Muscle of leg (tissue), 11 donors: ENCODE results near the gene RPS6KA4. TPM values are rescaled to one million over a fixed set of nuclear protein-coding genes. Genes with fewer than 3 reads are reported as not detected.

Experiments used
- DNase-seq: peaks from one replicate; pipeline ENCODE4 v3.0.0; 2013
- H3K27ac ChIP-seq: one replicate; pipeline ENCODE4 v1.5.1; 2013; ENCODE audit warnings: mild to moderate bottlenecking, low read length, control low read depth
- H3K27me3 ChIP-seq: one replicate; pipeline ENCODE4 v1.6.1; 2013; ENCODE audit warnings: low read length; ENCODE audit not compliant: control insufficient read depth, insufficient read depth
- H3K36me3 ChIP-seq: one replicate; pipeline ENCODE4 v1.6.1; 2013; ENCODE audit warnings: low read length; ENCODE audit not compliant: control insufficient read depth, insufficient read depth
- H3K4me1 ChIP-seq: one replicate; pipeline ENCODE4 v1.6.1; 2013; ENCODE audit warnings: low read length; ENCODE audit not compliant: control insufficient read depth, insufficient read depth
- H3K4me3 ChIP-seq: one replicate; pipeline ENCODE4 v1.5.1; 2013; ENCODE audit warnings: low read length, control low read depth
- H3K9me3 ChIP-seq: replicated peaks from 2 replicates; pipeline ENCODE4 v1.6.1; 2013; ENCODE audit warnings: low read depth, low read length; ENCODE audit not compliant: control insufficient read depth
- WGBS: methylation state at CpG from one replicate; pipeline ENCODE4 v1.1.5; 2013; ENCODE audit warnings: missing lambda C conversion rate; ENCODE audit not compliant: insufficient coverage; 5-methylcytosine and 5-hydroxymethylcytosine counted together
- polyA plus RNA-seq, 8 donors: library from polyadenylated mRNA; unstranded; fragments of 120-200 nt; gene quantifications; one replicate each; pipeline versions ENCODE4 v1.2.1 to v1.2.3, GENCODE V29; 2013; ENCODE audit warnings: inconsistent platforms in 1 of 8, low replicate concordance in 1 of 8; ENCODE audit not compliant: insufficient read length in 8 of 8, insufficient read depth in 1 of 8
- total RNA-seq: library from RNA; stranded (reverse); fragments of 120-200 nt; gene quantifications from one replicate; pipeline ENCODE4 v1.2.4, GENCODE V29; 2013

Gene RPS6KA4
- total and polyA plus RNA-seq, 9 donors: 13.3 to 19.8 (median 15.9) TPM

DNA sequence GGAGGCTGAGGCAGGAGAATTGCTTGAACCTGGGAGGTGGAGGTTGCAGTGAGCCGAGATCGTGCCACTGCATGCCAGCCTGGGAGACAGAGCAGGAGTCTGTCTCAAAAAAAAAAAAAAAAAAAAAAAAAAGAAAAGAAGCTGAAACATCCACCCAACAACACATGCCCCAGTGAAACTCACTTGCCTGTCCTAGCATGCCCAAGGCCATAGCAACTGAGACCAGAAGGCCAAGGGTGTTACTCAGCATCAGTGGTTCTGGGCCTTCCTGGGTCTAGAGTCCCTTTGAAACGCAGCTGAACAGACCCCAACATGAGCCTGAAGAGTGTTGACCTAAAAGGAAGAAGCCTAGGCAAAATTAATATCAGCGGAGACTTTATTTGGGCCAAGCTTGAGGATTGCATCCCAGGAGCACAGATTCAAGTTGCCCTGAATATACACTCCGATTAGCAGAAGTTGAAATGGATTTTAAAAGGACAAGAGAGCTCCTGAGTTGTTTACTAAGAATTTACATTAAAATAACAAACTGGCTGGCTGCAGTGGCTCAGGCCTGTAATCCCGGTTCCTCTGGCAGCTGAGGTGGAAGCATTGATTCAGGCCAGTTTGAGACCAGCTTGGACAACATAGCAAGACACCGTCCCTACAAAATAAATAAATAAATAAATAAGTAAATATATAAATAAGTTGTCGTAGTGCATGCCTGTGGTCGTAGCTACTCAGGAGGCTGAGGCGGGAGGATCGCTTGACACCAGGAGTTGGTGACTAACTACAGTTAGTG is 34.1 kb upstream of the RPS6KA4 start:
- Histone ChIP-seq H3K27ac (no peak overlapping the region), H3K27me3 (peaks cover 4% of the 10 kb centered on the region)
- WGBS: 67% methylated on average over 2 of the region's 11 CpGs

DNA sequence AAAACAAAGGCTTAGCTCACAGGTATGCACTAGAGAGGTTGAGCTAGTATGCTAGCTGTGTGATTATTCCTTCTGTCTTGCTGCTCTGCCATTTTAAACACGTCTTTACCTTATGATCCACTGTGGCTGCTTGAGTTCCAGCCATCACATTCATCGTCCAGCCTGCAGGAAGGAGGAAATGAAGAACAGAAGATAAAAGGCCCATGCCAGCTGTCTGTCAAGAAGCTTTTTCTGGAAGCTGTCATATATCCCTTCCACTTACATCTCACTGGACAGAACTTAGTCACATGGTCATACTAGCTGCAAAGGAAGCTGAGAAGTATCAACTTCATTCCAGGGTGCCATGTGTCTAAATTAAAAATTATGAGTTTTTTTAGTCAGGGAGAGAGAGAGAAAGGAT is 31.6 kb upstream of the RPS6KA4 start:
- Histone ChIP-seq H3K9me3 (peaks cover 3% of the 10 kb centered on the region), H3K27ac (no peak overlapping the region), H3K27me3 (peaks cover 4% of the 10 kb centered on the region), H3K4me3 (no peak overlapping the region), H3K36me3 (peaks cover 6% of the 10 kb centered on the region), H3K4me1 (peaks cover 3% of the 10 kb centered on the region)
- no peak for DNase-seq
- no CpG with 5 or more reads among the region's 2 CpGs for WGBS

More for the DNA sequence above, 34.1 kb upstream of the RPS6KA4 start:
- no peak for DNase-seq
- Histone ChIP-seq H3K9me3 (peaks cover 3% of the 10 kb centered on the region), H3K36me3 (peaks cover 24% of the 10 kb centered on the region), H3K4me3 (no peak overlapping the region), H3K4me1 (no peaks in the 10 kb centered on the region)

DNA sequence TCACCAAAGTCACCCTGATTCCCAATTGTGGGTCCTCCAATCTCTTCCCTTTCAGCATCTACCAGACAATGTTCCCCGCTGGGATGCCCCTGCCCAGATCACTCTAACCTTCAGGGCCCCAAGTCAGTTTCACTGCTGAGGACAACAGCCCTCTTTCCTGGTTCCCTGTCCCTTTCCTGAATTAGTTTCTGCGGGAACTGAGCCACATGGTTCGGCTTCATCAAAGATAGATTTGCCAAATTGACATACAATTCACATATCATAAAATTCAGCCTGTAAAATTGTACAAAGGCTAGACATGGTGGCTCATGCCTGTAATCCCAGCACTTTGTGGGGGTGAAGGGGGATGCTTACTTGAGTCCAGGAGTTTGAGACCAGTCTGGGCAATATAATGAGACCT is 31.0 kb upstream of the RPS6KA4 start:
- peaks cover 6% of the 10 kb centered on the region for H3K36me3 ChIP-seq
- H3K9me3 ChIP-seq: peaks cover 3% of the 10 kb centered on the region
- peaks cover 4% of the 10 kb centered on the region for H3K27me3 ChIP-seq
- WGBS: 70% methylated on average over 1 of the region's 3 CpGs
- no peak overlapping the region for H3K27ac ChIP-seq
- H3K4me3 ChIP-seq: no peak overlapping the region
- no peak for DNase-seq
- peaks cover 3% of the 10 kb centered on the region for H3K4me1 ChIP-seq

DNA sequence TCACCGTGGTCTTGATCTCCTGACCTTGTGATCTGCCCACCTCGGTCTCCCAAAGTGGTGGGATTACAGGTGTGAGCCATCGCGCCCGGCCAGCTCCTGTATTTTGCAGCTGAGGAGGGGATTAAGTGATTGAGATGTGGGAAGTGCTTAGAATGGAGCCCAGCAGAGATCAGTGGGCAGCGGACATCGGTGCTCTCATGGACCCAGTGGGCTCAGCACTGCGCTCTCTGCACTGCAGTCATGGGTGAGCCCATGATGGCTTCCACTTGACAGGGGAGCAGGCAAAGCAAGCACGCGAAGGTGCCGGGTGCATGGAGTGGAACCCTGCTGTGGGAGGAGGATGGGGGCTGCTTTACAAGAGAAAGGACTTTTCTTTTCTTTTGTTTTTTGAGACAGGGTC is 28.1 kb upstream of the RPS6KA4 start:
- H3K9me3 ChIP-seq: peaks cover 3% of the 10 kb centered on the region
- peaks cover 4% of the 10 kb centered on the region for H3K27me3 ChIP-seq
- 91% methylated on average over 7 of the region's 11 CpGs for WGBS
- peaks cover 3% of the 10 kb centered on the region for H3K4me1 ChIP-seq
- no peaks in the 10 kb centered on the region for H3K36me3 ChIP-seq
- no peak overlapping the region for H3K4me3 ChIP-seq
- no peak overlapping the region for H3K27ac ChIP-seq
- no peak for DNase-seq

DNA sequence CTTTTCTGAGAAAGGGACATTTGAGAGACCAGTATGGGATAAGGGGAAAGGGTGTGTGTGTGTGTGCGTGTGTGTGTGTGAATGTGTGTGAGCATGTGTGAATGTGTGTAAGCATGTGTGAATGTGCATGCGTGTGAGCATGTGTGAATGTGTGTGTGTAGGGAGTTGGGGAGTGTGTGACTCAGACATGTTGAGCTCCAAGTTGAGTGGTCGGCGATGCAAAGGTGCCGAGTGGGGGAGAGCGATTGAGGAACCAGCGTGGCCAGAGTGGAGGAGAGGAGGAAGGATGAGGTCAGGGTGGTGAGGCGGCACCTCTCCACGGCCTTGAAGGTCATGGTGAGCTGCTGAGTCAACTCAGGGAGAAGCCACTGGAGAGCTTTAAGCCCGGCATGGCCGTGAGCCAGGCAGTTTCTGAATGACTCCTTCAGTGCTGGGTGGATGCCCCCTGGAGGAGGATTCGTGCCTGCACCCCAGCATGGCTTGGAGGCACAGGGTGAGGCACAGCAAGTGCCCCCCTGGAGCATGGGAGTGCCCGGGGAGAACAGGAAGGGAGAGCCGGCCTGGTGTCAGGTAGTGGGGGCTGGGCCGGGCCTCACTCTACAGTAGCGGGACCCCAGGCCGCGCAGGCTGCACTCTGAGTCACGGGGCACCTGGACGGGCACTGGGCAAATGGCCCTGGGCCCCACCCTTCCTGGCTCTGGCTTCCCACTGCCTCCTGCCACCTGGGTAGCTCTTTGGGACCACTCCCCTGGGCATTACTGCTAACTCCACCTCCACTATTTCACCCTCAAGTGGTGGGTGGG is 27.2 kb upstream of the RPS6KA4 start:
- DNase-seq: peak; percentile 61
- H3K27ac ChIP-seq: no peak overlapping the region

DNA sequence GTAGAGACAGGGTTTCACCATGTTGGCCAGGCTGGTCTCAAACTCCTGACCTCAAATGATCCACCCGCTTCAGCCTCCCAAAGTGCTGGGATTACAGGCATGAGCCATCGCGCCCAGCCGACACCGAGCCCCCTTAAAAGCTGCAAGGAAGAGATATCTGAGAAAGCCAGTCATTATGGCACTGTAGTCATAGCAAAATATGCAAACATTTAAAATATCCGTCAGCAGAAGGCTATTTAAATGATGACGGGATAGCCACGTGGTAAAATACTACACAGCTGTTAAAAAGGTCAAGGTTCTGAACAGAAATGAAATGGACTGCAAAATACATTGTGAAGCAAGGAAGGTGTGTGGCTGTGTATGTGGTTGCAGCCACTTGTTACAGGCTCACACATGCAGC is 25.4 kb upstream of the RPS6KA4 start:
- no peak for DNase-seq
- H3K4me3 ChIP-seq: no peak overlapping the region
- WGBS: 100% methylated on average over 6 of the region's 8 CpGs

More for the DNA sequence above, 27.2 kb upstream of the RPS6KA4 start:
- H3K9me3 ChIP-seq: peaks cover 3% of the 10 kb centered on the region
- peaks cover 3% of the 10 kb centered on the region for H3K4me1 ChIP-seq
- H3K36me3 ChIP-seq: no peaks in the 10 kb centered on the region
- no peak overlapping the region for H3K4me3 ChIP-seq
- 53% methylated on average over 19 of the region's 20 CpGs for WGBS
- peaks cover 4% of the 10 kb centered on the region for H3K27me3 ChIP-seq

DNA sequence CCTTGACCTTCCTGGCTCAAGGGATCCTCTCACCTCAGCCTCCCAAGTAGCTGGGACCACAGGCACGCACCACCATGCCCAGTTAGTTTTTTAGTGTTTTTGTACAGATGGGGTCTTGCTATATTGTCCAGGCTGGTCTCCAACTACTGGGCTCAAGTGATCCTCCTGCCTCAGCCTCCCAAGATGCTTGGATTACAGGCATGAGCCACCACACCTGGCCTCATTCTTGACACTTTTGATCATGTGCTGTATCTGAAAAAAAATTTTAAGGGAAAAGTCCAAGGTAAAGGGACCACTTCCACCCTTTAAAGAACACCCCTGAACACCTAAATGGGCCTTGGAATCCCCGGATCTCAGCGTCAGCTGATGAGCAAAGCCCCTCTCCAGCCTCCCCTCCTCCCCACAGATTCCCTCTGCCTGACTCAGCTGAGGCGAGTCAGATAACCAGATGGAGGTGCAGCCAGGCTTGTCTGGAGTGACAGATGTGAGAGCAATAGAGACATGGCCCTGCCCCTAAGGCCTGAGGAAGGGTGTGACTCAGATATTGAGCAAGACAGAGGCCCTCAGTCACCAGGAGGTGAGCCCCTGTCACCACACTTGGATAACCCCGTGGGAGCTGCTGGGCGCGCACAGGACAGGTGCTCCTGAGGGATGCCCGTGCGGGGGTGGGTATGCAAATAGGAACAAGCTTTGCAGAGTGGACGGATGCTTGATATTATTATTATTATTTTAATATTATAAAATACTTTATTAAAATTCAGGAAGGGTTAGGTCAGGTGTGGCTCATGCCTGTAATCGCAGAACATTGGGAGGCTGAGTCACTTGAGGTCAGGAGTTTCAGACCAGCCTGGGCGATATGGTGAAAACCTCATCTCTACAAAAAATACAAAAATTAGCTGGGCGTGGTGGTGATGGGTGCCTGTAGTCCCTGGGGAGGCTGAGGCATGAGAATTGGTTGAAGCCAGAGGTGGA is 23.9 kb upstream of the RPS6KA4 start:
- WGBS: no CpG with 5 or more reads among the region's 13 CpGs
- H3K4me3 ChIP-seq: no peak overlapping the region
- peaks cover 3% of the 10 kb centered on the region for H3K4me1 ChIP-seq
- no peaks in the 10 kb centered on the region for H3K9me3 ChIP-seq
- H3K27me3 ChIP-seq: no peaks in the 10 kb centered on the region
- no peaks in the 10 kb centered on the region for H3K36me3 ChIP-seq
- no peak for DNase-seq
- H3K27ac ChIP-seq: no peak overlapping the region

More for the DNA sequence above, 25.4 kb upstream of the RPS6KA4 start:
- Histone ChIP-seq H3K9me3 (no peaks in the 10 kb centered on the region), H3K36me3 (no peaks in the 10 kb centered on the region), H3K4me1 (peaks cover 3% of the 10 kb centered on the region), H3K27me3 (peaks cover 4% of the 10 kb centered on the region), H3K27ac (no peak overlapping the region)

DNA sequence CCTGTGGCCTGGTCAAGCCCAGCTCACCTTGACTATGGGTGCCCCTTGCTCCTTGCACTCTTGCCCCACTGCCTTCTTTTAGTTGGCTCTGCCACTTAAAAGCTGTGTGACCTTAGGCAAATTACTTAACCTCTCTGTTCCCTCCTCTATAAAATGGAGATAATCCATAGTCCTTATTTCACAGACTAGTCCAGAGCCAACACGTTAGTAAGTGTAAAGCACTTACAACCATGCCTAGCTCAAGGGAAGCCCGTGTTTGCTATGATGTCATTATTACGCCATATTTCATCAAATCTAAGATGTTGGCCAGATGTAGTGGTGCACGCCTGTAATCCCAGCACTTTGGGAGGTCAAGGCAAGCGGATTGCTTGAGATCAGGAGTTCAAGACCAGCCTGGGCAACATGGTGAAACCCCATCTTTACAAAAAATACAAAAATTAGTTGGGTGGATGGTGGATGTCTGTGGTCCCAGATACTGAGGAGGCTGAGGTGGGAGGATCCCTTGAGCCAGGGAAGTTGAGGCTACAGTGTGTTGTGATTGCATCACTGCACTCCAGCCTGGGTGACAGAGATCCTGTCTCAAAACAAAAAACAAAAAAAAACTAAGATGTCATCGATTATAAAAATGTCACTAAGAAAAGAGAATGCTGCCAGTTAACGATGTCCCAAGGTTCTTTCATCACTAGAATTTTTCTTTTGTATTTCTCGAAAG is 21.3 kb upstream of the RPS6KA4 start:
- no peak overlapping the region for H3K27ac ChIP-seq
- no peaks in the 10 kb centered on the region for H3K36me3 ChIP-seq
- H3K27me3 ChIP-seq: peaks cover 10% of the 10 kb centered on the region
- 68% methylated on average over 3 of the region's 8 CpGs for WGBS
- peaks cover 17% of the 10 kb centered on the region for H3K4me1 ChIP-seq
- no peak overlapping the region for H3K4me3 ChIP-seq
- H3K9me3 ChIP-seq: no peaks in the 10 kb centered on the region
- no peak for DNase-seq

DNA sequence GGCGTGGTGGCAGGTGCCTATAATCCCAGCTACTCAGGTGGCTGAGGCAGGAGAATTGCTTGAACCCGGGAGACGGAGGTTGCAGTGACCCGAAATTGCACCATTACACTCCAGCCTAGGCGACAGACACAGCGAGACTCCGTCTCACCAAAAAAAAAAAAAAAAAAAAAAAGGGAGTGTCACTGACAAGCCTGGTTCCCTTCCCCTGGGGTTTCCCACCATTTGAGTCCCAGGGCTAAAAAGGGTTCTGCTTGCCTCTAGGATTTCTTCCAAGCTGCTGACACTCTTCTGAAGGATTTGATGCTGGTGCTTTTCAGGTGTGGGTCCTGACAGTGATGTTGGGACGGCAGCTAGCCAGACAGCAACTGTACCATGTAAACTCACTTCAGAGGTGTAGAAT is 20.2 kb upstream of the RPS6KA4 start:
- Histone ChIP-seq H3K27ac (no peak overlapping the region), H3K4me3 (no peak overlapping the region), H3K9me3 (no peaks in the 10 kb centered on the region), H3K27me3 (peaks cover 10% of the 10 kb centered on the region), H3K36me3 (no peaks in the 10 kb centered on the region), H3K4me1 (peaks cover 26% of the 10 kb centered on the region)
- WGBS: 75% methylated on average over 4 of the region's 8 CpGs
- no peak for DNase-seq
